Erythroblast (primary cell): ENCODE measurements around the gene GAGE10.

ENCODE experiments used
- GATA1 ChIP-seq: IDR thresholded peaks from 2 replicates; pipeline ENCODE4 v1.6.1; 2011; ENCODE audit warnings: low read depth, mild to moderate bottlenecking, control low read depth, low read length, moderate library complexity
- POLR2A ChIP-seq: IDR thresholded peaks from 2 replicates; pipeline ENCODE4 v1.6.1; 2011; ENCODE audit warnings: mild to moderate bottlenecking, low read length

DNA sequence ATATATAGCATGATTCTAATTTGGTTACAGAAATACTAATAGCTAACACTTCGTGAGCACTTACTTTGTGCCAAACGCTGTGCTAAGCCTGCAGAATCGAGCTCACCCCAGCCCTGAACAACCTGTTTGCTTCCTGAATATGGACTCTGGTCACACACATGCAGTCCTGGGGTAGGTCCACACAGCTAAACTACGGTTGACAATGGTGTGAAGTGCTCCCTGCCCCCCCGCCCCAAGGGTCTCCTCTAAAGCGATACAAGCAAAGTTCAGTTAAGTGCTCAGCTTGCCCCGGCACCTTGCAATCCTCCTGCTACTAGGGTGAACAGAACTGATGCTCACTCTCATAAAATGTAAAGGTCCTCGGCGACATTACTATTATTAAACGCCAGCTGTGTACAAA is 39.8 kb upstream of the GAGE10 start:
- TF ChIP-seq POLR2A (no peak), GATA1 (no peak)
